BE2C (cell line): Measurements from ENCODE around the gene BBS1.

Experiments
- DNase-seq: peaks from one replicate; pipeline ENCODE4 v3.0.0-alpha.2; 2020
- H3K27me3 ChIP-seq: fragments of 250-450 bp; sonication (Bioruptor Pico); 2 replicates; pipeline ENCODE4 v1.5.1; 2020; ENCODE audit warnings: mild to moderate bottlenecking
- H3K36me3 ChIP-seq: fragments of 250-450 bp; sonication (Bioruptor Pico); 2 replicates; pipeline ENCODE4 v1.5.1; 2020; ENCODE audit warnings: mild to moderate bottlenecking
- H3K4me1 ChIP-seq: fragments of 250-450 bp; sonication (Bioruptor Pico); 2 replicates; pipeline ENCODE4 v1.5.1; 2020
- H3K4me3 ChIP-seq: 2 replicates; pipeline ENCODE4 v1.5.1; 2011; ENCODE audit warnings: low read depth, low read length
- H3K9me3 ChIP-seq: fragments of 250-450 bp; sonication (Bioruptor Pico); 2 replicates; pipeline ENCODE4 v1.5.1; 2020
- CTCF ChIP-seq: IDR thresholded peaks from 2 replicates; pipeline ENCODE4 v1.5.1; 2012; ENCODE audit warnings: mild to moderate bottlenecking, low read depth, low read length

Gene BBS1

DNA sequence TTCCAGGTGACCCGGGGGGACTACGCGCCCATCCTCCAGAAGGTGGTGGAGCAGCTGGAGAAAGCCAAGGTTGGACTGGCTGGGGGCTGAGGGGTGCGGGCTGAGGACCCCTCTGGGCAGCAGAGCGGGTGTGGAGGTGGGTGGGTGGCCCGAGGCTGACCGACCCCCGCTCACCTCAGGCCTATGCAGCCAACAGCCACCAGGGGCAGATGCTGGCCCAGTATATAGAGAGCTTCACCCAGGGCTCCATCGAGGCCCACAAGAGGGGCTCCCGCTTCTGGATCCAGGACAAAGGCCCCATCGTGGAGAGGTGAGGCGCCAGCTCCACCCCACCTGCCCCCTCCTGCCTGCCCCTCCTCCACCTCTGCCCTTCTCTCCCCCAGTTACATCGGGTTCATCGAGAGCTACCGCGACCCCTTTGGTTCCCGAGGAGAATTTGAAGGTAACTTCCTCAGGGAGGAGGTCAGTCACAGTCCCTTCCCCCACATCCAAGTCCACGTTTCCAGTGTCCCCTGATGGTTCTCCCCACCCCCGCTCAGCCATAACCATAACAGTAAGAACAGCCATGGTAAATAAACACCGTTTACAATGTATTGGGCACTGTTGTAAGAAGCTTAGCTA, 19.0 kb upstream of the BBS1 start:
- H3K4me1 ChIP-seq = no peaks in the 10 kb centered on the region
- H3K4me3 ChIP-seq = no peak overlapping the region
- peak; percentile 49 for TF ChIP-seq CTCF
- no peaks in the 10 kb centered on the region; the same call in 1 of the 2 replicates for H3K36me3 ChIP-seq
- no peaks in the 10 kb centered on the region for H3K27me3 ChIP-seq
- no peaks in the 10 kb centered on the region for H3K9me3 ChIP-seq
- no peak for DNase-seq

DNA sequence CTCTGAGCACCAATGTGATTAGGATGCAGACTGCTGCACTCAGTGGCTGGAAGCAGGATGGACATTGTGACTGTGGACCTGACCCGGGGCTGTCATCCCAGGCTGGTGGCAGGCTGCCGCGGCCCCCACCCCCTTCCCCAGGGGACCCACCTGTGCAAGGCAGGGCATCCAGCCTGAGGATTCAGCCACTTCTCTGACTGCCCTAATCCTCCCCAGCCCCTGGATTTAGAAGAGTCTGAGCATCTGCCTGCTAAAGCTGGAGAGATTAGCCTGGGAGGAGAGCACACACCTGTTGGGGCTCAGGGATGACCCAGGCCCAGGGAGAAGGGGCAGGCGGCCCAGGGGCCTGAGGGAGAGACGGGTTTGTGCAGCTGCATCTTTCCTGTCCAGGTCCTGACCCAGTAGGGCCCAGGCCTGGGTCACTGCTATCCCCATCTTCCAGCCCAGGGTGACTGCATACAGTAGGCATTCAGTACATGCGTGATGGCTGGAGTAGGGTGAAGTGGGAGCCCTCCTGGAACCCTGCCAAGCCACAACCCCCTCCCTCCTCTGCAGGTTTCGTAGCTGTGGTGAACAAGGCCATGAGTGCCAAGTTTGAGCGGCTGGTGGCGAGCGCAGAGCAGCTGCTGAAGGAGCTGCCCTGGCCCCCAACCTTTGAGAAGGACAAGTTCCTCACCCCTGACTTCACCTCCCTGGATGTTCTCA, 18.1 kb upstream of the BBS1 start:
- H3K4me3 ChIP-seq = no peak overlapping the region
- no peaks in the 10 kb centered on the region for H3K4me1 ChIP-seq
- no peak for TF ChIP-seq CTCF
- no peak for DNase-seq
- no peaks in the 10 kb centered on the region for H3K9me3 ChIP-seq
- H3K27me3 ChIP-seq = no peaks in the 10 kb centered on the region
- peaks cover 2% of the 10 kb centered on the region for H3K36me3 ChIP-seq

DNA sequence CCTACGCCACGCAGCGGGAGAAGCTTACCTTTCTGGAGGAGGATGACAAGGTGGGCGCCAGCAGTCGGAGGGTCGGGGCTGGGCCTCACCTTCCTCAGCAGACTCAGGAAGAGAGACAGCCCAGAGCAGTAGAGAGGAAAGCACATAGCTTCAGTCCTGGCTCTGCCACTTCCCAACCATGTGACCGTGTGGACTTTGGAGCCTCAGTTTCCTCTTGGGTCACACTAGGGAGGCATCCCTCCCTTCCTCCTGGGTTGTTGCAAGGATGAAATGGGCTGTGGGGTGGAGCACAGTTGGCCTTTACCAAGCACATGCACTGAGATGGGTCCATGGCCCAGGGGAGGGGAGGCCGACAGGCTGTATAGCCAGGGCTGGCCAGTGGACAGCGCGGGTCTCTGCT, 17.3 kb upstream of the BBS1 start:
- DNase-seq = no peak
- Histone ChIP-seq H3K9me3 (no peaks in the 10 kb centered on the region), H3K27me3 (no peaks in the 10 kb centered on the region), H3K4me1 (no peaks in the 10 kb centered on the region), H3K36me3 (peaks cover 4% of the 10 kb centered on the region), H3K4me3 (no peak overlapping the region)
- TF ChIP-seq CTCF = no peak

- Histone ChIP-seq H3K4me3 (no peak overlapping the region), H3K27me3 (no peaks in the 10 kb centered on the region), H3K4me1 (no peaks in the 10 kb centered on the region), H3K9me3 (no peaks in the 10 kb centered on the region), H3K36me3 (peaks cover 7% of the 10 kb centered on the region; the same call in 1 of the 2 replicates)
- no peak for DNase-seq
- TF ChIP-seq CTCF = no peak
These were observed 16.0 kb upstream of the BBS1 start for GRCh38 chr11:66494458-66494857.

DNA sequence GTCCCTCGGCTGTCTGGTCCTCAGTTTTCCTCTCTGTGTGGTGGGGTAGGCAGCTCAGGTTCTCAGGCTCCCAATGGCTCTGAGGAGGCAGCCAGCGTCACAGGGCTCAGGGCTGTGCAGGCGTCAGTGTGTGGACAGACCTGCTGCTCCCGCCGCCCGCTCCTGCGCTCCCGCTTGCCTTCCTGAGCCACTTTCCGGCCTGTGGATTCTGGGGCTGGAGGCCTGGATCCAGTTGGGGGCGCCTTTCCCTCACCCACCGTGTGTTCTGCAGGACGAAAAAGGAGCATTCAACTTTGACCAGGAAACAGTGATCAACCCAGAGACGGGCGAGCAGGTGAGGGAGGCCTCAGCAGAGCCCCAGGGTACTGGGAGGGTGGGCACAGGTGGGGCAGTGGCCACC, 15.5 kb upstream of the BBS1 start:
- TF ChIP-seq CTCF = no peak
- H3K4me3 ChIP-seq = no peak overlapping the region
- no peak for DNase-seq
- H3K36me3 ChIP-seq = peaks cover 7% of the 10 kb centered on the region; the same call in 1 of the 2 replicates
- no peaks in the 10 kb centered on the region for H3K9me3 ChIP-seq
- H3K27me3 ChIP-seq = no peaks in the 10 kb centered on the region
- H3K4me1 ChIP-seq = no peaks in the 10 kb centered on the region

DNA sequence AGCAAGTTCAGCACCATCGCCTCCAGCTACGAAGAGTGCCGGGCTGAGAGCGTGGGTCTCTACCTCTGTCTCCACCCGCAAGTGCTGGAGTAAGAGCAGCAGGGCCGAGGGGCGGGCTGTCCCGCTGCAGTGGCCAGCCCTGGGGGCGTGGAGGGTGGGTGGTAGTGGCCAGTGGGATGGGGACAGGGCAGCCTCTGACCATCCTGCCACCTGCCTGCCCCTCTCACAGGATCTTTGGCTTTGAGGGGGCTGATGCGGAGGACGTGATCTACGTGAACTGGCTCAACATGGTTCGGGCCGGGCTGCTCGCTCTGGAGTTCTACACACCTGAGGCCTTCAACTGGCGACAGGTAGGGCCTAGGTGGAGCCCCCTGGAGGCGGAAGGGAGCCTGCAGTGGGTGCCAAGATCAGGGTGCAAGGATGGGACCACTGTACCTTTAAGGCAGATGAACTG, 15.0 kb upstream of the BBS1 start:
- Histone ChIP-seq H3K27me3 (no peaks in the 10 kb centered on the region), H3K4me3 (no peak overlapping the region), H3K9me3 (no peaks in the 10 kb centered on the region), H3K36me3 (peaks cover 7% of the 10 kb centered on the region; the same call in 1 of the 2 replicates), H3K4me1 (no peaks in the 10 kb centered on the region)
- TF ChIP-seq CTCF = no peak
- no peak for DNase-seq
